GM12891 (cell line): Measurements from ENCODE around the gene COMMD10.
"Not testable (repeated sequence)": the region's sequence is repeated elsewhere in the genome, so short reads cannot be mapped to it uniquely, and the experiment has no call there.

Source experiments
- DNase-seq: peaks from one replicate; pipeline ENCODE4 v3.0.0; 2011; ENCODE audit warnings: low spot score; ENCODE audit not compliant: insufficient read length
- FAIRE-seq: peaks from 2 replicates; lab custom pipeline; 2011; peaks lifted over from hg19 to GRCh38; lab: Jason Lieb, UNC
- PAX5 ChIP-seq: IDR thresholded peaks from 2 replicates; pipeline ENCODE4 v1.6.1; 2011; ENCODE audit warnings: low read length, moderate library complexity, mild to moderate bottlenecking; ENCODE audit not compliant: insufficient read depth, severe bottlenecking
- POLR2A ChIP-seq: IDR thresholded peaks from 2 replicates; pipeline ENCODE4 v1.6.1; 2011; ENCODE audit warnings: low read depth, low read length, control low read depth
- POLR2AphosphoS5 ChIP-seq: IDR thresholded peaks from 2 replicates; pipeline ENCODE4 v1.6.1; 2011; ENCODE audit warnings: low read depth, low read length, control low read depth
- POU2F2 ChIP-seq: IDR thresholded peaks from 2 replicates; pipeline ENCODE4 v1.6.1; 2011; ENCODE audit warnings: low read depth, mild to moderate bottlenecking, control low read depth, low read length, moderate library complexity
- SPI1 ChIP-seq: IDR thresholded peaks from 2 replicates; pipeline ENCODE4 v1.6.1; 2011; ENCODE audit warnings: low read depth, low read length, control low read depth
- TAF1 ChIP-seq: IDR thresholded peaks from 2 replicates; pipeline ENCODE4 v1.6.1; 2011; ENCODE audit warnings: low read depth, low read length, control low read depth

The COMMD10 gene

DNA sequence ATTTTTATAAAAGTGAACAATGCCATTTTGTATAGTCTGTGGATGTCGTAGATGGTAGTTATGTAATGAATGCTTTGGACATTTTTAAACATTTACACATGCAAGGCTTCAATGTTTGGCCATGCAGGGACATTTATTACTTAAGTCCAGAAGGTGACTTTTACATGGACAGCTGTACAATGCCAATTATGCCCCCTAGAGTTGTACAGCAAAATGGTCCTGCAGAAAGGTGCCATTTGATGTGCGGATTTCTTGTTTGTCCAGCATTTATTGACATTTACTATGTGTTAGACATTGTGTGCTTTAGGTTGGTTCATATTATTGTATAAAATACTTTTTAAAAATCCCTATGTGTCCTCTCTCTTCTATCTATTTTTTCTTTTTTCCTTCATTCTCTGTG is 22.5 kb upstream of the COMMD10 start:
- TF ChIP-seq POU2F2 (no peak), SPI1 (no peak), POLR2AphosphoS5 (no peak), POLR2A (no peak), PAX5 (no peak), TAF1 (no peak)
- FAIRE-seq (no peak), DNase-seq (no peak)

DNA sequence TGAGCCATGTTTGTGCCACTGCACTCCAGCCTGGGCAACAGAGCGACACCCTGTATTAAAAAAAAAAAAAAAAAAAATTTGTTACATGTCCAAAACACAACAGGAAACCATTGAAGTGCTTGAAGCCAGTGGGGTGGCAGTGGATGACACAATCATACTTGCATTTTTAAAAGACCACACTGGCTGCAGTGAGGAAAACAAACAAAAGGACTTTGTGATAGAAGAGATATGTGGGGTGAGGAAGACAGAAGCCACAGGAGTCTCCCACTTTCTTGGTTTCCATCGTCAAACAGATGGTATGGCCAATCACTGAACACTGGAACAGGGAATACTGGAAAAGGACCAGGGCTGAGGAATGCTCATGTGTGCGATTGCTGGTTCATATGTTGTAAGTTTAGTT is 20.9 kb upstream of the COMMD10 start:
- TF ChIP-seq POLR2AphosphoS5 (no peak), PAX5 (no peak), POLR2A (no peak), SPI1 (no peak), POU2F2 (no peak)
- no peak for DNase-seq
- FAIRE-seq = no peak

DNA sequence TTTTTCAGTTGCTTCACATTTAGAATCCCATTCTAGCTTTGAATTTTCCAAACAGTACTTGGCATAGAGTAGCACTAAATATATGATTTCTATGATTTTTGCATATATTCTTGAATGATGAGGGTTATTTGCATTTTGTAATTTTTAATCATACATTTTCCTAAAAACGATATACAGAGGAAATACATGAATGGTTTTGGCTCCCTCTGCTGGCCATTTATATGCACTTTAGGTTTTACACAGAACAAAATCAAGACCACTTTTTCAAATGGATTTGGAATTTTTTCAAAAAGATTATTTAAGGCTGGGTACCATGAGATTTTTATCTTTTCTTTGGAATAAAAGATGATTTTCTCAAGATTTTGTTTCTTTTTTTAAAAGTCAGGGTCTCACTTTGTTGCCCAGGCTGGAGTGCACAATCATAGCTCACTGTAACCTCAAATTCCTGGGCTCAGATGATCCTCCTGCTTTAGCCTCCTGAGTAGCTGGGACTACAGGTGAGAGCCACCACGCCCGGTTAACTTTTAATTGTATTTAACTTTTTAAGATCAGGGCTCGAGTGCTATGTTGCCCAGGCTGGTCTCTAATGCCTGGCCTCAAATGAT is 16.7 kb upstream of the COMMD10 start:
- TF ChIP-seq SPI1 = no peak
- FAIRE-seq (no peak), DNase-seq (no peak)

DNA sequence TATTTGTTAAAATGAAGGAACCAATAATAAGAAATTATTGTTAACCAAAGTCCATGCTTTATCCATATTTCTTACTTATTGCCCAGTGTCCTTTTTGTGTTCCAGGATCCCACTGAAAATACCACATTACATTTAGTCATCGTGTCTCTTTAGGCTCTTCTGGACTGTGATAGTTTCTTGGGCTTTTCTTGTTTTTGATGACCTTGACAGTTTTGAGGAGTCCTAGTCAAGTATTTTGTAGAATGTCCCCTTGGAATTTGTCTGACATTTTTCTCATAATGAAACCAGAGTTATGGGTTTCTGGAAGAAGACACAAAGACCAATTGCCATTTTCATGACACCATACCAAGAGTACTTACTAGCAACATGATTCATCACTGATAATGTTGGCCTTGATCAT is 13.6 kb upstream of the COMMD10 start:
- FAIRE-seq (no peak), DNase-seq (no peak)
- no peak for TF ChIP-seq POU2F2
- TF ChIP-seq POLR2A = no peak
- no peak for TF ChIP-seq SPI1
- TF ChIP-seq TAF1 = no peak
- TF ChIP-seq POLR2AphosphoS5 = no peak
- TF ChIP-seq PAX5 = no peak

DNA sequence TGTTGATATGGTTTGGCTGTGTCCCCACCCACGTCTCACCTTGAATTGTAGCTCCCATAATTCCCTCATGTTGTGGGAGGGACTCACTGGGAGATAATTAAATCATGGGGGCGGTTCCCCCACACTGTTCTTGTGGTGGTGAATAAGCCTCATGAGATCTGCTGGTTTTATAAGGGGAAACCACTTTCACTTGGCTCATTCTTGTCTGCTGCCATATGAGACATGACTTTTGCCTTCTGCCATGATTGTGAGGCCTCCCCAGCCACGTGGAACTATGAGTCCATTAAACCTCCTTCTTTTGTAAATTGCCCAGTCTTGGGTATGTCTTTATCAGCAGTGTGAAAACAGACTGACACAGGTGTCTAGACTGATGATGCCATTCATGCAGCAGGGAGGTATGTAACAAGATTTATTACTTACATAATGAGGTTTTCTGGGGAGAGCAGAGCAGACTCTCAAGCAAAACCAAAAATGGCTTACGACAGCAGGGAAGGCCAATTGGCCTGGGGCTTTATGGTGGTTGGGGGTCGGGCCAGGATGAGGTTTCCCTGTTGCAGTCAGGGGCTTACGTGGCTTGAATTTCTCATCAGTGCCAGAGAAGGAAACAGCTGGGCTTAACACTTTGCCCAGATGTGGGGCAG is 9.5 kb upstream of the COMMD10 start:
- no peak for DNase-seq
- TF ChIP-seq PAX5 (no peak), POLR2AphosphoS5 (no peak), POLR2A (no peak)
- peak; percentile 5 for FAIRE-seq

DNA sequence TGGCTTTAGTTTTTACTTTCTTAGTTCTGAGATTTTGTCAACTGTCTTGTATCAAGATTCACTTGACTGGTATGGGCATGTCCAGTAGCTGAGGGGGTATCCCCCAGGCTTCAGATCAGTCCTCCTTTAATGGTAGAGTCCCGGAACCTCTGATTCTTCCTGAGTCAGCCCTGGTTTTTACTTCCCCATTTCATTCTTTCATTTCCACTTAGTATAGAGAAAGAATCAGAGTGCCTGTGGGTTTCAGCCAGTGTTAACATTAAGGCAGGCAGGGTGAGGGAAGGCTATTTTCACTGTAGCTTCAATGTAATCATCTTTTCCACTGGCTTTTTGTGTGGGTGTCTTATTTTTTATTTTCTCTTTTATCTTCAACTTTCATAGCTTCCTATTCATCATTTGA is 8.3 kb upstream of the COMMD10 start:
- peak; percentile 89 for FAIRE-seq
- peak; percentile 26 for DNase-seq
- TF ChIP-seq TAF1 = peak; percentile 31; the same call in 1 of the 2 replicates
- TF ChIP-seq PAX5 = no peak
- no peak for TF ChIP-seq POLR2AphosphoS5
- TF ChIP-seq POLR2A = no peak
- TF ChIP-seq POU2F2 = no peak
- peak; percentile 56 for TF ChIP-seq SPI1

DNA sequence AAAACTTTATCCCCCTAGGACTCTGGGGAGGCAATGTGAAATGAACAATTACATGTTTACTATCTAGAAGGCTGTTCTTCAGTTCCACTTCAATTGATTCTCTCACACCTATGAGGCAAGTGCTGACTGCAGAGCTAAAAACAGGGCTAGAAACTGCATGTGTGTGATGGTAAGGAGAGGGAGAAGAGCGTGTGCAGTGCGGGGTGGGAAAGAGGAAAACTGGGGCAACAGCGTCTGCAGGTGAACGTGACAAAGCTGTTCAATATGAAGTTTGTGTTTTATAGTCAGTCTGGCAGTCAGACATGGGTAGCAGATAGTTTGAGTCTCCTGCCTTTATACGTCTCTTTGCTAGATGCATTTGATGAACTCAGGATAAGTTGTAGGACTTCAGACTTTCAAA is 6.6 kb upstream of the COMMD10 start:
- FAIRE-seq = no peak
- TF ChIP-seq PAX5 = no peak
- TF ChIP-seq SPI1 = no peak
- no peak for TF ChIP-seq TAF1
- no peak for TF ChIP-seq POU2F2
- no peak for TF ChIP-seq POLR2A
- no peak for TF ChIP-seq POLR2AphosphoS5
- DNase-seq = no peak

DNA sequence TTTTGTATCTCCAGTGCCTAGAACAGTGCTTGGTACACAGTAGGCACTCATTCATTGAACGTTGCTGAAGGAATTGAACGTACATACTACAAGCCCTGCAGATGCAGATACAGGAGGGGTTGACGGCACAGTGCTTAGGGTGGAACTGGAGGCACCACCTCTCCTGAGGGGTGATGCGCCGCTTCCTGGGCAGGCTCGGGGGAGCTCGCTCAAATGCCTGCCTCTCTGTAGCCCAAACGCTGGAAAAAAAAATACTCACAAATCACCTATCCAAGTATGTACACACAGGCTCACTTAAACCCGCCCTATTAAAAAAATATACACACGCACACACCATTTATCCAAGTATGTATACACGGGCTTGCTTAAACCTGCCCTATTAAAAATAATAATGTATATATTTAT is 536 bp upstream of the COMMD10 start:
- no peak for TF ChIP-seq PAX5
- TF ChIP-seq POLR2AphosphoS5 = no peak
- no peak for TF ChIP-seq SPI1
- TF ChIP-seq TAF1 = no peak
- TF ChIP-seq POU2F2 = no peak
- FAIRE-seq (peak; percentile 51), DNase-seq (no peak)

DNA sequence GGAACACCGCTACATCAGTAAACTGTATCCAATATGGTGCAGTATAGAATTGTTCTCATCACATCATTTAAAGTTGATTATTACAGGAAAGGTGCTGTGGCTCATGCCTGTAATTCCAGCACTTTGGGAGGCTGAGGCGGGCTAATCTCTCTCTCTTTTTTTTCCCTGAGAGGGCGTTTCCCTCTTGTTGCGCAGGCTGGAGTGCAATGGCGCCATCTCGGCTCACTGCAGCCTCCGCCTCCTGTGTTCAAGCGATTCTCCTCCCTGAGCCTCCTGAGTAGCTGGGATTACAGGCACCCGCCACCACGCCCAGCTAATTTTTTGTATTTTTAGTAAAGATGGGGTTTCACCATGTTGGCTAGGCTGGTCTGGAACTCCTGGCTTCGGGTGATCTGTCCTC is 1.5 kb downstream of the COMMD10 start:
- DNase-seq, FAIRE-seq: not testable (repeated sequence)

DNA sequence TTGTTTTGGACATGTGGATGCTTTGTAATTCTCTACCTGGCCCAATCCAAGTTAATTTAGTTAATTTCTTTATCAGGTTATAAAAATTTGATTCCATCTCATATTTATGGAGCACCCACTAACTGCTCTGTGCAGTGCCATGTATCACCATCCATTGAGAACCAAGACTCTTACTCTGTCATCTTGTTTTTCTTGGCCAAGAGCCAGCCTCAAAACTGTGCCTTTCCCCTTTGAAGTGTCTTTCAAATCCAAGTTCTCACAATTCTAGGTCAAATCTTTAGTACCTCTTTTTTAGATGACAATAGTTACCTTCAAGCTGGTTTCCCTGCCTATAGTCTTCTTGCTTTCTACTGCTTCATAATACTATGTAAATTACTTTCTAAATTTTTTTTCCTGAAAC is 3.2 kb downstream of the COMMD10 start:
- TF ChIP-seq POLR2AphosphoS5 = no peak
- TF ChIP-seq TAF1 = no peak
- TF ChIP-seq POU2F2 = no peak
- TF ChIP-seq POLR2A = no peak
- no peak for TF ChIP-seq SPI1
- no peak for TF ChIP-seq PAX5
- DNase-seq = no peak
- no peak for FAIRE-seq

DNA sequence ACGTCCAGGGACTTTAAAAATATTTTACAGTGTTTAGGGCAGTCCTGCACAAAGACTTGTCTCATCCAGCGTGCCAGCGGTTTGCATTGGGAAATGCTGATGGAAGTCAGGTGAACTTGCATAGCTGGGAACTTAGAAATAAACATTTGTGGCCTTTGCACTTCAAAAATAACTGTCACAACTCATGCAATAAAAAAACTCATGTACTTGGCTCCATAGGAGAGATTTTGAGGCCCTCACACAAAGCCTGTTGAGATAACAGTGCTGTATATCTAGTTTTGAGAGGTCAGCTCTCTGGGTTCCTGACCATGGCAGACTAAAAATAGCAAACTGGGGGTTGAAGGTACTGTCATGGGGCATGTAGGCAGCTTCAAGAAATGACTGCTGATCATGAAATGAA is 5.5 kb downstream of the COMMD10 start:
- no peak for FAIRE-seq
- DNase-seq = no peak
- TF ChIP-seq POU2F2 (no peak), POLR2AphosphoS5 (no peak), SPI1 (no peak), POLR2A (no peak), PAX5 (no peak), TAF1 (no peak)
